ENCODE measurements around the gene EPOP.

The EPOP gene

GRCh38 chr17:38705803-38706504, 31.2 kb upstream of the EPOP start:
- DNase-seq = peak in 1 of 2 experiments; percentile 45

- no peak for DNase-seq
Observed at GRCh38 chr17:38705523-38705802, 30.7 kb upstream of the EPOP start.

DNA sequence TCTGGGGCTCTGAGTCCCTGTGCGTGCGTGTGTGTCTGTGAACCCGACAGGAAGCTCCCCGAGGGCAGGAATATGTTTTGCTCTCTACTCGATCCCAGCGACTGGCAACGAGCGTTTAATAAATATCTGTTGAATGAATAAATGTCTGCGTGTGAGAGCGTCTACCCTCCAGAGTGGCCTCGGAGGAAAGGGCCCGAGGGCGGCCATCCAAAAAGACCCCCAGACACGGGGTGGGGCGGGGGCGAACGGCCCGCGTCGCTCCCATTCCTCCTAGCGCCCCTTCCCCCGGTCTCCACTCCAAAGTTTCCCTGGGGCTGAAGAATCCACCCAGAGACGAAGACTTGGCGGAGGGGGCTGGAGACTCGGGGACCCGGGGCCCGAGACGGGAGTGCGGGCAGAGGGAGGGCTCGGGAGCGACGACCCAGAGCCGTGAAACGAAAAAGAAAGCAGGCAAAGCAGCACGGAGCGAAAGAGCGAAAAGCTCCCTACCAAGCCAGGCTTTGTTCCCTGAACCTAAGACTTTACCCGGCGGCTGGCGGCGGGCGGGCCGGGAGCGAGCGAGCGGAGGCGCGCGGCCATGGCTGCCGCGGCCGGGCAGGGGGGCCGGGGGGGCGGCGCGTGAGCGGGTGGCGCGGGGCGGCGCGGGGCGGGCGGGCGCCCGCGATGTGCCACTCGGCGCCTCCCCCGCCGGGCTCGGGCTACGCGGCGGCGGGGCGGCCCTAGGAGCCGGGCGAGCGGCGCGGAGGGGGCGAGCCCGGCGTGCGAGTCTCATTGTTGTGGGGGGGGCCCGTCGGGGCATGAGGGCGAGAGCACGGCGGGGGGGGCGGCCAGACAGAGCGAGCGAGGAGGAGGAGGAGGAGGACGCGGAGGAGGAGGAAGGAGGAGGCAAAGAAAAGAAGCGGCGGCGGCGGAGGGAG, 30.1 kb upstream of the EPOP start, which contains the start of gene MLLT6:
TSS of gene MLLT6 (plus strand) at position 668 of the 917 bp plus-strand sequence. CDS start 360 bp downstream, outside the sequence.
- peak; percentile 56 to 67 for DNase-seq

DNA sequence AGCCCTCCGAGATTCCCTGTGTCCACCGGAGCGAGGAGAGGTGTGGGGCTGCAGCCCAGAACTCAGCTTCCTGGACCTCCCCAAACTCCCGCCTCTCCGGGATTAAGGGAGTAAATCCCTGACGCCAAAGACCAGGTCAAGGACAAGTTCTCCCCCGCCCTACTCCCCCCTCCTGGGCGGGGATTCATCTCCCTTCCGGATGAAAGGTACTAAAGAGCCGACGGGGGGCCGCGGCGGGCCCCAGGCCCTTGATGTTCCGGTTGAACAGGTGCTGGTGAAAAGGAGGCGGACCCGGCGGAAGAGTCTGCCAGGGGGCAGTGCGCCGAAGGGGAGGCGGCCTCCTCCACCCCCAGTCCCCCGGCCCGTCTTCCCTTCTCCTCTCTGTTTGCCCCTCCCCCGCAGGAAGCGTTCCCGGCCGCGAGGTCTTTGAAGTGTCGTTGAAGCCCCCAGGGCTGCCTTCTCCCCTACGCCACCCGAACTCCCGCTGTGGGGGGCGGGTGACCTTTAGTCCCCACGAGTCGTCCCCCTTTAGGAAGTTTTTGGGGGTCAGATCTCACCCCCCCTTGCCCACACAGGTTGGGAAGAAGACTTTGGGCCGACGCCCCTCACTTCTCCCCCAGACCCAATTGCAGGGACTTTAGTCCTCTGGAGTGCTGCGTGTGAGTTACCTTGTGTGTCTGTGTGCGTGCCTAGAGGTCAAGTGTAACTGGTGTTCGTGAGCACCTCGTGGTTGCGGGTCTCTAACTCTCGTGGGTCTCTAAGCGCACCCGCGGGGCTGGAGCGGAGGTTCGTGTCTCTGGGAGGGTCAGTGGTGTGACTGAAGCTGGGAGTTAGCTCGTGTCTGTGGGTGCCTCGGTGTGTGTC, 29.2 kb upstream of the EPOP start:
- DNase-seq = peak; percentile 78 to 80

GRCh38 chr17:38702916-38703741, 28.4 kb upstream of the EPOP start:
- DNase-seq = no peak

- peak; percentile 72 to 79 for DNase-seq
Observed at GRCh38 chr17:38702166-38702915, 27.6 kb upstream of the EPOP start.

DNA sequence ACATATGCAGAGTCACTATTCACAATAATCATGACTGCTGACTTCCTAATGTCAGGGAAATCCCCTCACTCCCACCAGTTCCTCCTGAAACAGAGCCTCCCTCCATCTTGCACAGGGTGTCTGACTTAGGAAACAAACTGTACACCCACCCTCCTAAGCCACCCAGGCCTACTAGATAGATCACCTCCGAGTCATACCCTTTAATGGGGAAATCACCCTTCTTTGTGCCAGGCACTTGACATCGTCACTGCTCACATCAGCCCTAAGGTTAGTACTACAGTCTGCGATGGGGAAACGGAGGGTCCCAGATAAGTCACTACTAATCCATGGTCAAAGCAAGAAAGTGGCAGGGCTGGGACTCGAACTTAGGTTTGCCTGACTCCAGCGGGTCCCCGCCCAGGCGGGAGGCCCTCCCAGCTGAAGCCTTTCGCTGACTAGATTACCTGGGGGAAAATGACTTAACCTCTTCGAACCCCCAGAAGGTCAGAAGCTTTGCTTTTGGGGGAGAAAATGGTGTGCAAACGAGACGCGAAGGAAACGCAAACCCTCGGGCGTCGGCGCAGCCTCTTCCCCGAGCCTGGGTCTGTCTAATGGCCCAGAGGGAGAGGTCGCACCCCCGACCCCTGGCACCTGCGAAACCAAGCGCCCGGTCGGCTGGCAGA, 26.9 kb upstream of the EPOP start:
- no peak for DNase-seq

DNA sequence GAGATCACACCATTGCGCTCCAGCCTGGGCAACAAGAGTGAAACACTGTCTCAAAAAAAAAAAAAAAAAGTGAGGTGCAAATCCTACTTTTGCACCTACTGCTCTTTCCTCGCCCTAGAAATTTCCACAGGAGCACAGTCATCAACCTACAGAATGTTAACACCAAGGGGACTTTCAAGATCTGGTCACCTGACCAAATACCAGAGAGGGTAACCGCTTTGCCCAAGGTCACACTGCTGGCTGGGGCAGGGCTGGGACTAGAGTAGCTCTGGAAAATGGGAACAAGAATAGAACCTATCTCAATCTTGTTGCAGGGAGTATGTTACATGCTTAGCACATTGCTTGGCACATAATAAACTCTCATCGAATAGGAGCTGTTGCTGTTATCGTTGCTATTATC, 24.0 kb upstream of the EPOP start:
- no peak for DNase-seq

DNA sequence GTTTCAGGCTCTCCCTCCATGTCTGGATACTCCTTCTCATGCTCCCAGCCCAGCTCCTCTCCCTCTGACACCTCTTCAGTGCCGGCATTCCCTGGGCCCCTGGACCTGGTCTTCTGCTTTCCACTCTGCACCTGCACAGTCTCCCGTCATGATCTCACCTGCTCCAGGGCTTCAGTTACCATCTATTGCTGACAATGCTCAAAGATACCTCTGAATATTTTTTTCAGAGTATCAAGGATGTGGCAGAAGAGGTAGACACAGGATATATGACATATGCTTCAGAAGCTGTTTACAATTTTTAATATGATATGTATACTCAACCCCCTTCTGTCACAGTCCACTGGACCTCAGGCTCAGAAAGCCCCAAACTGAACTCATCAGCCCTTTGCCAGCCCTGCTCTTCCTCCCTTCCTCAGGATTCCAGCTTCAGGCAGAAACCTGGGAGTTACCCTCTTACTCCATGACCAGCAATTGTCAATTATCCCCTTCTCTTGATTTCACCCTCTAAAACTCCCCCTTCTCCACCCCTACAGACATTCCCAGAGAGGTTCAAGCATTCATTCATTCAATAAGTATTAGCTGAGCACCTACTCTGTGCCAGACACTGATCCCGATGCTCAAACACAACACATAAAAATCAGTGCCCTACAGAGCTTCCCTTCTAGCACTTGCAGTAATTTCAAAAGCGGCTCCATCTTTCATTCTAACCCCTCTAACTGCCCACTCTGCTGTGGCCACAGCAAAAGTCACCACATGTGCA, 22.5 kb upstream of the EPOP start:
- no peak for DNase-seq

GRCh38 chr17:38693700-38694329, 19.1 kb upstream of the EPOP start:
- DNase-seq = no peak

GRCh38 chr17:38691154-38691553, 16.4 kb upstream of the EPOP start:
- DNase-seq = no peak

- DNase-seq = no peak
Observed at GRCh38 chr17:38690386-38690785, 15.6 kb upstream of the EPOP start.

- DNase-seq = no peak
Observed at GRCh38 chr17:38687286-38687685, 12.5 kb upstream of the EPOP start.

- DNase-seq = no peak
Observed at GRCh38 chr17:38685491-38685890, 10.7 kb upstream of the EPOP start.

DNA sequence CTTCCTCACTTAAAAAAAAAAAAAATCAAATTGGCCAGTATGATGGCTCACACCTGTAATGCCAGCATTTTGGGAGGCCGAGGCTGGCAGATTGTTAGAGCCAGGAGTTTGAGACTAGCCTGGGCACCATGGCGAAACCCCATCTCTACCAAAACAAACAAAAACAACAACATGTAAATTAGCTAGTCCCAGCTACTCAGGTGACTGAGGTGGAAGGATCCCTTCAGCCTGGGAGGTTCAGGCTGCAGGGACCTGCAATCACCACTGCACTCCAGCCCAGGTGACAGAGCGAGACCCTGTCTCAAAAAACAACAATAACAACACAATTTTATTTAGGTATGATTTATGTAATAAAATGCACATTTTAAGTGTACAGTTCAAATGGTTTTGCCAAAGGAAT, 6.3 kb upstream of the EPOP start:
- DNase-seq = no peak

DNA sequence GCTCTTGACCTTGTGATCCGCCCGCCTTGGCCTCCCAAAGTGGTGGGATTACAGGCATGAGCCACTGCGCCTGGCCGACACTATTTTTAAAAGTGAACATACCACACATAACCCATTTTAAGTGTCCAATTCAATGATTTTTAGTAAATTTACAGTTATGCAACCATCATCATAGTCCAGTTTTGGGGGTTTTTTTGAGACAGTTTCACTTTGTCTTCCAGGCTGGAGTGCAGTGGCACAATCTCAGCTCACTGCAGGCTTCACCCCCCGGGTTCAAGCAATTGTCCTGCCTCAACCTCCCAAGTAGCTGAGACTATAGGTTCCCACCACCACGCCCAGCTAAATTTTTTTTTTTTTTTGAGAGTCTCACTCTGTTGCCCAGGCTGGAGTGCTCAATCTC, 3.1 kb upstream of the EPOP start:
- no peak for DNase-seq

DNA sequence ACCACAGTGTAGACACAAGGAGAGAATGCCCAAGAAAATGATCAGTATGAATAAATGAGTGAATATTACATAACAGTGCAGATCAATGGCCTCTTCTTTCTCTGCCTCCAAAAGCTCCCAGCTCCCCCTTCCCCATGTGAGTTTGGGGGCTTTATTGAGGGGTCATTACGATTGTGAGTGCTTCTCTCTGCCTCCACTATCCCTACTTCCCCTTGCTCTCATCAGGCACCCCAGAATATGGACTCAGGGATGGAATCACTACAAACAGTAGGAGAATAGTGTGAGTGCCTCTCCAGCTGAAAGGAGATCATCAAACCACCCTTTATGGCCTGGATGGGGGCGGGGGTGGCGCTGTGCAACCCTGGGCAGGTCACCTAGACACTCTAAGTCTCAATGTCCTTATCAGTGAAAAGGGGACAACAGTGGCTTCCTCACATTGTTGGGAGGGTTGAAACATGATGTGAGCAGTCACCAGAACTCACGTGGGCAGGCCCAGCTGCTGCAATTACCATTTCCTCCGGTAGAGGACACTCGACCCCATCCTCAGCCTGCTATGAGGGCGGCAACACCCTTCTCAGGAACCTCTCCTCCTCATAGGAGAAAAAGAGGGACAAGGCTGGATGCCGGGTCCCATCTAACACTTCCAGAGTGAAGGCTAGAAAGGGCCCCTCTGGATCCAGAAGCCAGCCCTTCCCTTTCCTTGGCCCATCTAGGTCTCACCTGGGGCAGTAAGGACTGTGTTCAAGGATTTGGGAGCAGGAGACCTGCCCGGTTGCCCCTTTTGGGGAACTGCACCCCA, 2.1 kb upstream of the EPOP start:
- DNase-seq = peak; percentile 48 to 67

- peak in 1 of 2 experiments; percentile 47 for DNase-seq
Observed at GRCh38 chr17:38674014-38674748, 576 bp downstream of the EPOP start.

Data from NCI-H1930 (cell line).